GM21360 (cell line): ENCODE measurements around the gene CCDC7.
"Not testable (repeated sequence)": the region's sequence is repeated elsewhere in the genome, so short reads cannot be mapped to it uniquely, and the experiment has no call there.

Experiments used
- ATAC-seq: cut with Tn5 transposase; IDR thresholded peaks from one replicate; pipeline ENCODE4 v1.9.1; 2021; ENCODE audit warnings: mild to moderate bottlenecking, moderate library complexity; ENCODE audit not compliant: unreplicated experiment

The CCDC7 gene

DNA sequence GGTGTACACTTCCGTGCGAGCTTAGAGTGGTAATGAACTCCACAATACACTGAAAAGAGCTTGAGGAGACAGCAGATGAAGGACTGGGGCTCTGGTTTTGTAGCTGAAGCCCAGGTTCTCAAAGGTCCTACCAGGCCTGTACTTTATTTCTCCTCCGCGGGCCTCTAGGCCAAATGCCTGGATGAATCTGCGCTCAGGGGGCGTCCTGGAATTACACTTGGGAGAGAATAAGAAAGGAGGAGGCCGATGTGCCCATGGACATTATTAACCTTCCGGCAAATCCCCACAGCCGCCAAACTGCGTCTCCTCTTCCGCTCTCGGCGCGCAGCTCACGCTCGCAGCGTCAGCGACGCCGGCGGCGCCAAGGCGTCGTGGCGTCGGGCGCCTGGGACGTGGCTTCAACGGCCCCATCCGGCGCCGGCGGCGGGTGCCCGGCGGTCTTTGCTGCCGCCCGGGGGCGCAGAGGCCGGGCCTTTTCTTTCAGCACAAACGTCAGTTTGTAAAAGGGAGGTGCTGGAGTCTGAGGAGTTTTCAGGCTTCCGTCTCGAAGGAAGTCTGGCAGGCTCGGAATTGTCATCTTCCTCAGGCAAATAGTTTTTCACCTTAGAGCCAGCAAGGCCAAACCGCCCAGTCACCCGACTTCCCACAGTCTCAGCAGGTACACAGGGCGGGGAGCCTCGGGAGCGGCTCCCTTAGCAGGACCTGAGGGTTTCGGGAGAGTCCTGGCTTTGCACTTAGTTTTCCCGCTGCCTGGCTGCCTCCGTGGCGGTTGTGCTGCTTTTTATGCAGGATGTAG, at the start of gene CCDC7:
TSS of gene CCDC7 (plus strand) at position 401 of the 796 bp plus-strand sequence. CDS start 5,503 bp downstream, outside the sequence.
- peak; percentile 99 for ATAC-seq

DNA sequence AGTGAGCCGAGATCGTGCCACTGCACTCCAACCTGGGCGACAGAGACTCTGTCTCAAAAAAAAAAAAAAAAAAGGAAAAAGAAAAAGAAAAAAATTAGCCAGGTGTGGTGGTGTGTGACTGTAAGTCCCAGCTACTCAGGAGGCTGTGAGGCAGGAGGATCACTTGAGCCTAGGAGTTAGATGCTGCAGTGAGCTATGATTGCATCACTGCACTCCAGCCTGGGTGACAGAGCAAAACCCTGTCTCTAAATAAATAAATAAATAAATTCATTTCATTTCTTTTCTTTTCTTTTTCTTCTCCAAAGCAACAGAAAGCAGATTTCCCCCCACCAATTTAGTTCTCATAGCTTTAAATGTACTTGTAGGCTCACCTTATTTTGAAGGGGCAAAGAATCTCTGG, 48.8 kb upstream of the CCDC7 start:
- ATAC-seq, result not testable (repeated sequence)

DNA sequence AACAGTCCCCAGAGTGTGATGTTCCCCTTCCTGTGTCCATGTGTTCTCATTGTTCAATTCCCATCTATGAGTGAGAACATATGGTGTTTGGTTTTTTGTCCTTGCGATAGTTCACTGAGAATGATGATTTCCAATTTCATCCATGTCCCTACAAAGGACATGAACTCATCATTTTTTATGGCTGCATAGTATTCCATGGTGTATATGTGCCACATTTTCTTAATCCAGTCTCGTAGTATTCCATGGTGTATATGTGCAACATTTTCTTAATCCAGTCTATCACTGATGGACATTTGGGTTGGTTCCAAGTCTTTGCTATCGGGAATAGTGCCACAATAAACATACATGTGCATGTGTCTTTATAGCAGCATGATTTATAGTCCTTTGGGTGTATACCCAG, 46.2 kb upstream of the CCDC7 start:
- ATAC-seq, result not testable (repeated sequence)

DNA sequence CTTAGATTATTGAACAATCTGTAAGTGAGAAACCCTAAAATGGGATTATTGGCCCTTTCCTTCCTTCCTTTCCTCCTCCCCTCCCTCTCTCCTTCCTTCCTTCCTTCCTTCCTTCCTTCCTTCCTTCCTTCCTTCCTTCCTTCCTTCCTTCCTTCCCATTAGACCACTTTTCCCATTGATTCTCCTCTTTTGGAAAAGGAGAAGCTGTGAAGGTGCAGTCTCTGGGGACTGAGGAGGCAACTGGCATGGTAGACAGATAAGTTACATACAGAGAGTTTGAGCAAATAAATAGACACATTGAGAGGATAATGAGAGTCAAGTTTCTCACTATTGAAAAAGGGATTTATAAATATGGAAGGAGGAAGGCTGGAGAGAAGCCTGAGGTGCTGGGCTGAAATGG, 45.0 kb upstream of the CCDC7 start:
- no peak for ATAC-seq

DNA sequence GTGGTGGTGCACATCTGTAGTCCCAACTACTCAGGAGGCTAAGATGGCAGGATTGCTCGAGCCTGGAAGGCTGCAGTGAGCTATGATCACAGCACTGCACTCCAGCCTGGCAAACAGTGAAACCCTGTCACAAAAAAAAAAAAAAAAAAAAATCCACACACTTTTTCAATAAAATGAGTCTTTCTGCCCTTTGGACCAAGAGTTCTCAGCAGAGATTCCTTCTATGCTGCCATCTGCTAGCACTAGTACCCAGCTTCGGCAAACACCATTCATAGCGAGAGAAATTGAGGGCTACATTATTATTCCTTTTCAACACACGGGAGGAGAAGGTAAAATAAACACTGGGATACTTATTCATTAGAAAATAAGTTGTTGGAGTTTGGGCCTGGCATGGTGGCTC, 43.4 kb upstream of the CCDC7 start:
- no peak for ATAC-seq

DNA sequence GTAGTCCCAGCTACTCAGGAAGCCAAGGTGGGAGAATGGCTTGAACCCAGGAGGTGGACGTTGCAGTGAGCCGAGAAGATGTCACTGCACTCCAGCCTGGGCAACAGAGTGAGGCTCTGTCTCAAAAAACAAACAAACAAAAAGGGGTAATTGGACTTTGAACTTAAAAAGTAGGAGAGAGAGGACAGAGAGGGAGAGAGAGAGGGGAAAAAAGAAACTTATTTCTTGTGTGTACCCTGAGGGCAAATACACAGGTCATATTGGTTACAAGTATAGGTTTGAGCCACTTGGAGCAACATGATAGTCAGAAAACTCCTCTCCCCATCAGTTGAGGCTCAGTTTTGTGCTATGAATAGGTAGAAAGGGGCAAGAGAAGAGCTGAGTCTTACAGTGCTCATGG, 42.8 kb upstream of the CCDC7 start:
- ATAC-seq, result no peak

DNA sequence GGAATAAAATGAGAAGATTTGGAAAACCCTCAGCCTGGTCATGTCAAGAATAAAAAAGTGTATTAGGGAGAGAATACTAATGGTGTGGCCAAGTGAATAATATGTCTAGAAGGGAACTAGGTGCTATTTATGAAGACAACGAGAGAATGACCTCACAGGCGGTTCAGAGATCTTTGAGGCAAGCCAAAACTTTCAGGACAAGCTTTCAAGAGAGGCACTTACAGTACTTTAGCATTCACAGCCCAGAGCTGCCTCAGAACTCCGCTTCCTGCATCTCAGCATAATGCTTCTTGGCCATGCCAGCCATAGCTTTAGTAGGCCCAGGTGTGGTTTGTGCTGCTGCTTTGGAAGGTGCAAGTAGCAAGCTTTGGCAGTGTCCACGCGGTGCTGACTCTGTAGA, 37.2 kb upstream of the CCDC7 start:
- ATAC-seq, result no peak

DNA sequence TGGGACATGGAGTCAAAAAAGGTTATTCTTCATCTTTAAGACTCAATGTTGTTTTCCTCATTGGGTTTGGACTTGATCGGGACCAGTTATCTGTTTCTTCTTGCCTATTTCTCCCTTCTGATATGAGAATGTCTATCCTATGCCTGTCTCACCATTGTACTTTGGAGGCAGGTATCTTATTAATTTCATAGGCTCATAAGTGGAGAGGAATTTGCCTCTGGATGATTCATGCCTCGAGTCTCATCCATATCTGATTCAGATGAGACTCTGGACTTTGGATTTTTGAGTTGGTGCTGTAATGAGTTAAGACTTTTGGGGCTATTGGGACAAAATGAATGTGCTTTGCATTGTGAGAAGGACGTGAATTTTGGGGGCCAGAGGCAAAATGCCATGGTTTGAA, 36.2 kb upstream of the CCDC7 start:
- no peak for ATAC-seq

DNA sequence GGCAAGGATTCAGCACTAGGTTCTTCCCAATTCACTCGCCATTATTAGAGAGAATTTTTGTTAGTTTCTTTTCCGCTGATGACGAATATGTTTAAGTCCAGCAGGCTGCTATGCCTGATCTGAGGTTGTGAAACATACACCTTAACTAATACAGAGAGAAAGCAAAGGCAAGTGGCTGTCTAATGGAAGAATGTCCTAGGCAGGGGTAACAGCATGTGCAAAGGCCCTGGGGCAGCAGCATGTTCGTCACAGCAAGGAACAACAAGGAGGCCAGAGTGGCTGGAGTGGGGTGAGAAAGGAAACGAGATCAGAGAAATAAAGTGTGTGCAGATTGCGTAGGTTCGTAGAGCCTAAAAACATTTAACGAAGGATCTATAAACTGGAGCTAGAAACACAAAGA, 35.4 kb upstream of the CCDC7 start:
- ATAC-seq, result no peak

DNA sequence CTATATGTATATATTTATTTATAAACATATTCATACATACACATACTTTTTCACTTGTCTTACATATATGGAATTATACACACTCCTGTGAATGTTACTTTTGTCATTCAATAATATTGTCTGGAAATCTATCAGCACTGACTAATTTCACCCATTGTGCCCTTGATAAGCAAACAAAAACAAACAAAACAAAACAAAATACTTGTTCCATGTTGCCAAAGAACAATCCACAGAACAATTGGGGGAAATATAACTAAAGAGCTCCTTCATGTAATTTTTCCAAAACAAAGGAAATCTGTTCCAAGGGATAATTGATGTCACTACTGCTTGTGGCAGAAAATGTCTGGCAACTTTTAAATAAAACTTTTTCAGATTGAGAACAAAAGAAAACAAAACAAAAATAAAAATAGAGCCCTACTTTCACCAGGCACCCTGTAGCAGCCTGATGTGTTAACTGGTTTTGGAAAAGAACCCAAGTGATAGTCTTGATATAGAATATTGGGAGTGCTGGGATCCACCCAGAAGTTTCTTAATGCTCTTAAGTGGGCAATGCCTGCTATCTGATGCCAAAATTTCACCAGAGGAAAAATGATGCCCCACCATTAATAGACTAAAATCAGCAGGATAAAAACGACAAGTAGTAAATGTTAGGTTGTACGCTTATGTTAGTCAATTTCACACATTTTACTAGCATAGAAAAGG, 34.0 kb upstream of the CCDC7 start:
- no peak for ATAC-seq

DNA sequence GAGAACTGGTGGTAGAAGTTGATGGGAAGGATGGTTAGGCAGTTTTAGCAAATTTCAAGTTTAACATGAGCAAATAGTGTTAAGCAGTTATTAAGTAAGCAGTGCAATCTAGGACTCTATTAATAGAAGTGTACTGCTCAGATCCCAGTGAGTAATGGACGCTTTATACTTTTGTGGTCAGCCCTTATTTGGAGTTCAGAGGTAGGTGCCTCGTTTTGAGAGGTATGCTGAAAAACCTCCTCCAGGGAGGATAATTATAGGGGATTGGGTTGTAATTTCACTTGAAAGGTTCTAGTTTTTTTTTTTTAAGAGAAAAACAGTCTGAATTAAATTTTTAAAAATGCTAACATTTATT, 33.5 kb upstream of the CCDC7 start:
- ATAC-seq, result no peak

DNA sequence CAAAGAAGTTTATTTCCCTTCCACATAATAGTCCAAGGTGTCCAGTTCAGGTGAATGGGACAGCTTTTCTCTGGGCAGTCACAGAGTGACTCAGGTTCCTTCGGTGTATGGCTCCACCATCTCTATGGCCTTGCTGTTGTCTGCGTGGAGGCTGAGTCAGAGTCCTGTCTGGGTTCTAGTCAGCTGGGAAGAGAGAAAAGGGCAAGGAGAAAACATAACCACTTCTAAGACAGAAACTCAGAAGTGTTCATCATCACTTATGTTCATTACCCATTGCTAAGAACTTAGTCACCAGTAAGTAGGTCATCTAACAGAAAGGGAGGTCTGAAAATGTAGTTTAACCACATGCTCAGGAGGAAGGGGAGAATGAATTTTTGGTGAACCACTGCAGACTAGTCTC, 32.4 kb upstream of the CCDC7 start:
- no peak for ATAC-seq

DNA sequence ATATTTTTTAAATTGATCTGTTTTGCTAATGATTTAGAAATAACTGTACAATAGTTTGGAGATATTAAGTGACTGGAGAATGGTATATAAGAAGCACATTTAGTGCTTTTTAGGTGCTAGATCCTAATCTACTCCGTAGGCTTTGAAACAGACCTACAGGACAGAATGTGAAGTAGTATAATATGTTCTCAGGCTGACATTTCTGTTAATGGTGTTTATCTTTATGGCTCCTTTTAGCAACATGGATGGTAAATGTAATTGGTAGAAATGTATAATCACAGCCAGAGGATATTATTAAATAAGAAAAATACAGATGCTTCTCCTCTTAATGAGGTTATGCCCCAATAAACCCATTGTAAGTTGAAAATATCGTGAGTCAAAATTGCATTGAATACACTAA, 30.6 kb upstream of the CCDC7 start:
- ATAC-seq, result no peak

DNA sequence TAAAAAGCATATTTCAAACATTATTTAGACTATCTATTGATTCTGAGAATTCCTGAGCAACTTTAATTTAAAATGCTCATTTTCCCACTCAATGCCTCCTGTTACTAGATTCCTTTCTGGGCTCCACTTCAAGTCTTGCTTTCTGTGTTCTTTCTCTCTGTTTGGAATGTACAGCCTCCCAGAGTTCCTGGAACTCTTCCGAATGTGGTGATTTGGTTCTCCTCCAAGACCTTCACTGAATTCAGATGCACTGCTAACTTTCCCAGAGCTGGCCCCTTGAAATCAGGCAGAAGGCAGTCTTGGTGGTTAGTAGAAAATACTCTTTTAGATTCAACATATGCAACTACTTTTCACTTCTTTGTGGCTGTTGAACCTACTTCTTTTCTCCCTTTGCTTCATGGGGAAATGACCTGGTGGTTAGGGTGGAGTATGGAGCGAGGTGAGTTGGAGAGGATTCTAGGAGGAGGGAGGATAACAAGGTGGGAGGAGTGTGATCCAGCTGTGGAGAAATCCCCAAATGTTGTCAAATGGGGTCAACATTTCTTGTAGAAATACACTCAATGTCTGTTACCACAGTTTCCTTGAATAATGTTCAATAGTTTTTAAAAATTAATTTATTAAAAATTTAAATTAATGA, 27.9 kb upstream of the CCDC7 start:
- ATAC-seq, result no peak

DNA sequence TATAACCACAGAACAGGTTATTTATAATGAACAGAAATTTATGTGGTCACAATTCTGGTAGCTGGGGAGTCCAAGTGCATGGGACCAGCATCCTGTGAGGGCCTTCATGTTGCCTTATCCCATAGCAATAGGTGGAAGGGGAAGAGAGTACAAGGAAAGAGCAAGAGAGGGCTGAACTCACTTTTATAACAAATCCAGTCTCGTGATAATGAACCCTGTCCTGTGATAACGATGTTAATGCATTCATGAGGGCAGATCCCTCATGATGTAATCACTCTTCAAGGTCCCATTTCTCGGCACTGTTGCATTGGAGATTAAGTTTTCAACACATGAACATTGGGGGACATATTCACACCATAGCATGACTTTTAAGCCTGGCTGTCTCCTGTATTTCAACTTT, 27.4 kb upstream of the CCDC7 start:
- no peak for ATAC-seq

DNA sequence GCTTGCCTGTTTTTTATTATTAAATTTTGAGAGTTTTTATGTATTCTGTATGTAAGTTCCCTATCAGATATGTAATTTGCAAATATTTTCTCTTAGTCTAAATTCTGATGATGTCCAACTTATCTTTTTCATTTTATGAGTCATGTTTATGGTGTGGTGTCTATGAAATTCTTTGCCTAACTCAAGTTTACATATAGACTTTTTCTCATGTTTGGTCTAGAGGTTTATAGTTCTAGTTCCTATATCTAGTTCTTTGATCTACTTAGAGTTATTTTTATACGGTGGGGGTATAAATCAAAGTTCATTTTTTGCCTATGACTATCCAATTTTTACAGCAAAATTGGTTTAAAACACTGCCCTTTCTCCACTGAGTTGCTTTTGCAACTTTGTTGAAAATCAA, 26.3 kb upstream of the CCDC7 start:
- no peak for ATAC-seq

DNA sequence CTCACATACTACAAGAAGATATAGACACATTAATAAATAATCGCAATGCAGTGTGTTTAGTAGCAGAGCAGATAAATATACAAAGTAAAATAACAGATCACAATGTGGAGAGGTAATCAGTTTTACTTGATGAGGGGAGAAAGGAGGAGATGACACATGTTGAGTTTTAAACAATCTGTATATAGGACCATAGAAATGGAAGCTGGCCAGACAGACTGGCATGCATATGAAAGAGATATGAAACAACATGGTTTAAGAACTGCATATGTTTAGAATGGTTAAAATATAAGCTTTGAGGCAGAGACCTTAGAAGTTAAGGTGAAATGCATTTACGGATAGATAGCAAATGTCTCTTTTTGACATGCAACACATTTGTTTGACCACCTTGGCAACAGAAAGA, 19.8 kb upstream of the CCDC7 start:
- no peak for ATAC-seq

DNA sequence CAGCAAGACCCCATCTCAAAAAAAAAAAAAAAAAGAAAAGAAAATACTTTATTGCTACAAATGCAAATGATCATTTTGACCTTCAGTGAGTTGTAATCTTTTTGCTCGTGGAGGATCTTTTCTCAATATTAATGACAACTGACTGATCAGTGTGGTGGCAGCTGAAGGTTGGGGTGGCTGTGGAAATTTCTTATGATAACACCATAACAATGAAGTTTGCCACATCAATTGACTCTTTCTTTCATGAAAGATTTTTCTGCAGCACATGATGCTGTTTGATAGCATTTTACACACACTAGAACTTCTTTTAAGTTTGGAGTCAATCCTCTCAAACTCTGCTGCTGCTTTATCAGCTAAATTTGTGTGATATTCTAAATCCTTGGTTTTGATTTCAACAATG, 12.4 kb upstream of the CCDC7 start:
- no peak for ATAC-seq

DNA sequence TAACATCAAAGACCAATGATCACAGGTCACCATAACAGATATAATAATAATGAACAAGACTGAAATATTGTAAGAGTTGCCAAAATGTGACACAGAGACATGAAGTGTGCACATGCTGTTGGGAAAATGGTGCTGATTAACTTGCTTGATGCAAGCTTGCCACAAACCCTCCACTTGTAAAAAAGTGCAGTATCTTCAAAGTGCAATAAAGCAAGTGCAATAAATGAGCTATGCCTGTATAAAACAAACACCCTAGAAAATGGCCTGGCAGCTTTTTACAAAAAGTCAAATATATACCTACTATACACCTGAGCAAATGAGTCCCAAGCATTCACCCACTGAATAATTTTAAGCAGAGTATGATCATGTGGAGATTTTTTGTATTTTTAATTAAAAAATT, 9.7 kb upstream of the CCDC7 start:
- ATAC-seq, result no peak

DNA sequence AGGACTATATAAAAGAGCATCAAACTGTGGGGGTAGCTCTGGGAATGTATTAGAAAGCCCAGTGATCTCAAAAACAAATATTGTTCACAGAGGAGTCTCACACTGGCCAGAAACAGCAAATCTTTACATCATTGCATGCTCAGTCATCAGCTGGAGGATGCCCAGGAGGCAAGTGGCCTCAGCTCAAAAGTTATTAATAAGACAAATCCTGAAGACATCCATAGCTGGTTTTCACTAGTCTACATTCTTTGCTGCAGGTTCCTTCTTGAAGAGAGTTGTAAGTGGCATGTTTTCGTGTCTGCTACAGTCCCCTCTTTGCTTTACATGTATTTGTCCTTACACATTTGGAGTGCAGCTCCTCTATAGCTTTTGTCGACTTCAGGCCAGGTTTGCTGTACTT, 8.6 kb upstream of the CCDC7 start:
- ATAC-seq, result no peak

DNA sequence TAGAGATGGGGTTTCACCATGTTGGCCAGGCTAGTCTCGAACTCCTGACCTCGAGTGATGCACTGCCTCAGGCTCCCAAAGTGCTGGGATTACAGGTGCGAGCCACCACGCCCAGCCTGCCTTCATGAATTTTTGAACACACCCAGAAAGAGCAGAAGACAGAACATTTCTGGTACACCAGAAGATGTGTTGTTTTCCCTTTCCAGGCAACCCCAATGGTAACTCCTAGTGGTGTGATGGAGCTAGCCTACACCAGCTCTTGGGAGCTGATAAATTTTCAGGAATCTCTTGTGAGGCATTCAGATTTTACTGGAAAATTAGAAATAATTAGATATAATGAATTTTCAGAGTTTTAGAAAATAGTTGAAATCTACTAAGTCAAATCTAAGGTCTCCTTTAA, 904 bp upstream of the CCDC7 start:
- ATAC-seq, result no peak
